Measurements from ENCODE around the gene BBS5.

Gene BBS5

GRCh38 chr2:169542433-169542832, 63.1 kb downstream of the BBS5 start:
- H3K36me3 ChIP-seq (ENCODE audit: control insufficient read depth in 2 of 2, insufficient read depth in 1 of 2, low read length in 2 of 2) = peaks cover 17 to 57% of the 10 kb centered on the region in 2 experiments
- POLR2A ChIA-PET = no interaction called here
- 0 out of 2 replicates have a peak, but pooled peaks cover 2% of the 10 kb centered on the region for H3K4me1 ChIP-seq (ENCODE audit: control insufficient read depth, insufficient read depth, low read length)
- no peak overlapping the region for H3K4me3 ChIP-seq (ENCODE audit: low read depth, low read length)
- CTCF ChIA-PET = no interaction called here
- no peak overlapping the region for H3K27ac ChIP-seq (ENCODE audit: extremely low read depth, low read depth, low read length)
- TF ChIP-seq ZNF121 (tag by site-specific recombination; IDR thresholded peaks at IDR 0.05) (0 out of 2 replicates have a peak, but pooled peaks have one; percentile 34), ZNF623 (tag by site-specific recombination; IDR thresholded peaks at IDR 0.05) (no peak)
- H3K9me3 ChIP-seq (ENCODE audit: control insufficient read depth, insufficient read depth, low read depth, low read length) = no peaks in the 10 kb centered on the region

DNA sequence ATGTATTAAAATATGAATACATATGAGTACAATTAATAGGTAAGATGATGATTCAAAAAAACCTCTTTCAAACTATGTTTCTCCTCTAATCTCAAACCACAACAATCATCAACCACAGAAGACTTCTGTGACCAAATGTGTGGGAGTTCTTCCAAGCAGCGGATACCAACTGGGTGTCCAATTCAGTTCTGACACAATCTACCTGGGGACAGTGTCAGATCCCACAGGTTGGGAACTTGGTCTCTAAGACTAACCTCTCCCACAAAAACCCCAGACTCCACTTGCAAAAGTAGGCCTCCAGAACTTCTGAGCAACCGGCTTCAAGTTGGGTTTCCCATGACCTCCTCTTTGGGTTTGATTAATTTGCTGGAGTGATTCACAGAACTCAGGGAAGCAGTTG, 67.5 kb downstream of the BBS5 start:
- H3K4me3 ChIP-seq (ENCODE audit: low read depth, low read length) = no peak overlapping the region
- H3K4me1 ChIP-seq (ENCODE audit: control insufficient read depth, insufficient read depth, low read length) = no peaks in the 10 kb centered on the region
- POLR2A ChIA-PET = no interaction called here
- H3K27ac ChIP-seq (ENCODE audit: extremely low read depth, low read depth, low read length) = no peak overlapping the region
- TF ChIP-seq ZNF596 (tag by site-specific recombination; IDR thresholded peaks at IDR 0.05) = no peak
- TF ChIP-seq BCL11A (tag by site-specific recombination; IDR thresholded peaks at IDR 0.05; ENCODE audit: low read depth) = no peak
- no peak for TF ChIP-seq ZBTB7A (tag by site-specific recombination; IDR thresholded peaks at IDR 0.05; ENCODE audit: low read depth)
- TF ChIP-seq ZNF24 (tag by site-specific recombination; IDR thresholded peaks at IDR 0.05) = no peak
- TF ChIP-seq ZNF677 (tag by site-specific recombination; IDR thresholded peaks at IDR 0.05) = no peak
- TF ChIP-seq ZNF626 (tag by site-specific recombination; IDR thresholded peaks at IDR 0.05) = no peak
- TF ChIP-seq YY1 (tag by site-specific recombination; IDR thresholded peaks at IDR 0.05) = no peak
- TF ChIP-seq, protein P1, sequence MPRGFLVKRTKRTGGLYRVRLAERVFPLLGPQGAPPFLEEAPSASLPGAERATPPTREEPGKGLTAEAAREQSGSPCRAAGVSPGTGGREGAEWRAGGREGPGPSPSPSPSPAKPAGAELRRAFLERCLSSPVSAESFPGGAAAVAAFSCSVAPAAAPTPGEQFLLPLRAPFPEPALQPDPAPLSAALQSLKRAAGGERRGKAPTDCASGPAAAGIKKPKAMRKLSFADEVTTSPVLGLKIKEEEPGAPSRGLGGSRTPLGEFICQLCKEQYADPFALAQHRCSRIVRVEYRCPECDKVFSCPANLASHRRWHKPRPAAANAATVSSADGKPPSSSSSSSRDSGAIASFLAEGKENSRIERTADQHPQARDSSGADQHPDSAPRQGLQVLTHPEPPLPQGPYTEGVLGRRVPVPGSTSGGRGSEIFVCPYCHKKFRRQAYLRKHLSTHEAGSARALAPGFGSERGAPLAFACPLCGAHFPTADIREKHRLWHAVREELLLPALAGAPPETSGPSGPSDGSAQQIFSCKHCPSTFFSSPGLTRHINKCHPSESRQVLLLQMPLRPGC (tag by site-specific recombination; IDR thresholded peaks at IDR 0.05) = no peak
- TF ChIP-seq, protein P2, sequence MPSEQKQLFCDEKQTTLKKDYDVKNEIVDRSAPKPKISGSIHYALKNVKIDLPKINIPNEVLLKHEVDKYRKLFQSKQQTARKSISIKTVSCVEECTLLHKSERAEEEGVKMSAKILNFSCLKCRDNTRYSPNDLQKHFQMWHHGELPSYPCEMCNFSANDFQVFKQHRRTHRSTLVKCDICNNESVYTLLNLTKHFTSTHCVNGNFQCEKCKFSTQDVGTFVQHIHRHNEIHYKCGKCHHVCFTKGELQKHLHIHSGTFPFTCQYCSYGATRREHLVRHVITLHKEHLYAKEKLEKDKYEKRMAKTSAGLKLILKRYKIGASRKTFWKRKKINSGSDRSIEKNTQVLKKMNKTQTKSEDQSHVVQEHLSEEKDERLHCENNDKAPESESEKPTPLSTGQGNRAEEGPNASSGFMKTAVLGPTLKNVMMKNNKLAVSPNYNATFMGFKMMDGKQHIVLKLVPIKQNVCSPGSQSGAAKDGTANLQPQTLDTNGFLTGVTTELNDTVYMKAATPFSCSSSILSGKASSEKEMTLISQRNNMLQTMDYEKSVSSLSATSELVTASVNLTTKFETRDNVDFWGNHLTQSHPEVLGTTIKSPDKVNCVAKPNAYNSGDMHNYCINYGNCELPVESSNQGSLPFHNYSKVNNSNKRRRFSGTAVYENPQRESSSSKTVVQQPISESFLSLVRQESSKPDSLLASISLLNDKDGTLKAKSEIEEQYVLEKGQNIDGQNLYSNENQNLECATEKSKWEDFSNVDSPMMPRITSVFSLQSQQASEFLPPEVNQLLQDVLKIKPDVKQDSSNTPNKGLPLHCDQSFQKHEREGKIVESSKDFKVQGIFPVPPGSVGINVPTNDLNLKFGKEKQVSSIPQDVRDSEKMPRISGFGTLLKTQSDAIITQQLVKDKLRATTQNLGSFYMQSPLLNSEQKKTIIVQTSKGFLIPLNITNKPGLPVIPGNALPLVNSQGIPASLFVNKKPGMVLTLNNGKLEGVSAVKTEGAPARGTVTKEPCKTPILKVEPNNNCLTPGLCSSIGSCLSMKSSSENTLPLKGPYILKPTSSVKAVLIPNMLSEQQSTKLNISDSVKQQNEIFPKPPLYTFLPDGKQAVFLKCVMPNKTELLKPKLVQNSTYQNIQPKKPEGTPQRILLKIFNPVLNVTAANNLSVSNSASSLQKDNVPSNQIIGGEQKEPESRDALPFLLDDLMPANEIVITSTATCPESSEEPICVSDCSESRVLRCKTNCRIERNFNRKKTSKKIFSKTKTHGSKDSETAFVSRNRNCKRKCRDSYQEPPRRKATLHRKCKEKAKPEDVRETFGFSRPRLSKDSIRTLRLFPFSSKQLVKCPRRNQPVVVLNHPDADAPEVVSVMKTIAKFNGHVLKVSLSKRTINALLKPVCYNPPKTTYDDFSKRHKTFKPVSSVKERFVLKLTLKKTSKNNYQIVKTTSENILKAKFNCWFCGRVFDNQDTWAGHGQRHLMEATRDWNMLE (tag by site-specific recombination; conservative IDR thresholded peaks at IDR 0.05; ENCODE audit: low read depth) = no peak
- TF ChIP-seq ZNF266 (tag by site-specific recombination; IDR thresholded peaks at IDR 0.05; ENCODE audit: low read depth) = no peak
- TF ChIP-seq, protein P3, sequence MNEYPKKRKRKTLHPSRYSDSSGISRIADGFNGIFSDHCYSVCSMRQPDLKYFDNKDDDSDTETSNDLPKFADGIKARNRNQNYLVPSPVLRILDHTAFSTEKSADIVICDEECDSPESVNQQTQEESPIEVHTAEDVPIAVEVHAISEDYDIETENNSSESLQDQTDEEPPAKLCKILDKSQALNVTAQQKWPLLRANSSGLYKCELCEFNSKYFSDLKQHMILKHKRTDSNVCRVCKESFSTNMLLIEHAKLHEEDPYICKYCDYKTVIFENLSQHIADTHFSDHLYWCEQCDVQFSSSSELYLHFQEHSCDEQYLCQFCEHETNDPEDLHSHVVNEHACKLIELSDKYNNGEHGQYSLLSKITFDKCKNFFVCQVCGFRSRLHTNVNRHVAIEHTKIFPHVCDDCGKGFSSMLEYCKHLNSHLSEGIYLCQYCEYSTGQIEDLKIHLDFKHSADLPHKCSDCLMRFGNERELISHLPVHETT (tag by site-specific recombination; IDR thresholded peaks at IDR 0.05) = no peak
- TF ChIP-seq, protein P4, sequence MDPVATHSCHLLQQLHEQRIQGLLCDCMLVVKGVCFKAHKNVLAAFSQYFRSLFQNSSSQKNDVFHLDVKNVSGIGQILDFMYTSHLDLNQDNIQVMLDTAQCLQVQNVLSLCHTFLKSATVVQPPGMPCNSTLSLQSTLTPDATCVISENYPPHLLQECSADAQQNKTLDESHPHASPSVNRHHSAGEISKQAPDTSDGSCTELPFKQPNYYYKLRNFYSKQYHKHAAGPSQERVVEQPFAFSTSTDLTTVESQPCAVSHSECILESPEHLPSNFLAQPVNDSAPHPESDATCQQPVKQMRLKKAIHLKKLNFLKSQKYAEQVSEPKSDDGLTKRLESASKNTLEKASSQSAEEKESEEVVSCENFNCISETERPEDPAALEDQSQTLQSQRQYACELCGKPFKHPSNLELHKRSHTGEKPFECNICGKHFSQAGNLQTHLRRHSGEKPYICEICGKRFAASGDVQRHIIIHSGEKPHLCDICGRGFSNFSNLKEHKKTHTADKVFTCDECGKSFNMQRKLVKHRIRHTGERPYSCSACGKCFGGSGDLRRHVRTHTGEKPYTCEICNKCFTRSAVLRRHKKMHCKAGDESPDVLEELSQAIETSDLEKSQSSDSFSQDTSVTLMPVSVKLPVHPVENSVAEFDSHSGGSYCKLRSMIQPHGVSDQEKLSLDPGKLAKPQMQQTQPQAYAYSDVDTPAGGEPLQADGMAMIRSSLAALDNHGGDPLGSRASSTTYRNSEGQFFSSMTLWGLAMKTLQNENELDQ (tag by site-specific recombination; IDR thresholded peaks at IDR 0.05; ENCODE audit: low read depth) = no peak
- no peak for TF ChIP-seq ZNF701 (tag by site-specific recombination; IDR thresholded peaks at IDR 0.05)
- TF ChIP-seq ZNF747 (tag by site-specific recombination; IDR thresholded peaks at IDR 0.05) = no peak
- no peak for TF ChIP-seq ZNF2 (tag by site-specific recombination; IDR thresholded peaks at IDR 0.05)
- TF ChIP-seq ZNF48 (tag by site-specific recombination; IDR thresholded peaks at IDR 0.05) = no peak
- no peak for TF ChIP-seq ZNF670 (tag by site-specific recombination; IDR thresholded peaks at IDR 0.05; ENCODE audit: low read depth)
- TF ChIP-seq ZNF521 (tag by site-specific recombination; IDR thresholded peaks at IDR 0.05) = no peak
- no peaks in the 10 kb centered on the region for H3K9me3 ChIP-seq (ENCODE audit: control insufficient read depth, insufficient read depth, low read depth, low read length)
- peaks cover 16 to 52% of the 10 kb centered on the region in 2 experiments for H3K36me3 ChIP-seq (ENCODE audit: control insufficient read depth in 2 of 2, insufficient read depth in 1 of 2, low read length in 2 of 2)
- CTCF ChIA-PET = no interaction called here
